NCI-H82 treated with DMSO at 0.1 percent for 48 hours (cell line): ENCODE data around the gene LRRC72.

Experiments used
- DNase-seq: peaks from one replicate; lab custom pipeline; 2025; ENCODE audit not compliant: unreplicated experiment; lab: John Stamatoyannopoulos, UW

The LRRC72 gene

GRCh38 chr7:16616542-16616941, 89.9 kb downstream of the LRRC72 start:
- DNase-seq: no peak

DNA sequence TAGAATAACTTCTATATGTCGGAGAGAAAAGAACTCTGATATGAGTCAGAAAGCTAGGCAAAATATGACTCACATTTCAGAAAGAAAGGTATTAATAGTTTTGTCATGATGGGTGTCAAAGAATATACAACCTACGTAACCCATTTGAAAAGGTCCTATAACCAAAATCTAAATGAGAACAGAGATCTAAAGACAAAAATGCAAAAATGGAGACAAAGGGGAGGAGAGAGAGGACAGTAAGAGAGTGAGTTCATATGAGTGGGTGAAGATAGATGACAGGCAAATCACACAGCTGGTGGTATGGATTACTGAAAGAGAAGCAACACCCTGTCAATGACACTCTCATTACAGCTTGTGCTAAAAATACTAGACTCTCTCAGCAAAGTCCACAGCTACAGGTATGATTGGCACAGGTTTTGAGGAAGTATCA, 93.4 kb downstream of the LRRC72 start:
- DNase-seq: no peak

DNA sequence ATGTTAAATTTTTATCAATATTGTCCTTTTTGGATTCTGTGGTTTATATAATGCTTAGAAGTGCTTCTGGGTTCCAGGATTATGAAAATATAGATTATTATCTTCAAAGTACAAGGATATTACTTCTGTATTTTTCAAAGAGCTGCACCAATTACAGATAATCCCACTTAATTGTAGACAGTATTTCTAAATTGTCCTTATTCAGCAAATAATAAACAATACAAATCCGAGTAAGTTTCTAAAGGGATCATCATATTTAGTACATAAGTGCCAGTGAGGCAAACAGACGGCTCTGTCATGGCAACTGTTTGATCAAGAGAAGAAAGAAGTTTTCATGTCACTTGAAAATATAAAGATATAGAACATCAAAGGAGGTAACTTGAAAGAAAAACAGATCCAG, 99.8 kb downstream of the LRRC72 start:
- DNase-seq: no peak

DNA sequence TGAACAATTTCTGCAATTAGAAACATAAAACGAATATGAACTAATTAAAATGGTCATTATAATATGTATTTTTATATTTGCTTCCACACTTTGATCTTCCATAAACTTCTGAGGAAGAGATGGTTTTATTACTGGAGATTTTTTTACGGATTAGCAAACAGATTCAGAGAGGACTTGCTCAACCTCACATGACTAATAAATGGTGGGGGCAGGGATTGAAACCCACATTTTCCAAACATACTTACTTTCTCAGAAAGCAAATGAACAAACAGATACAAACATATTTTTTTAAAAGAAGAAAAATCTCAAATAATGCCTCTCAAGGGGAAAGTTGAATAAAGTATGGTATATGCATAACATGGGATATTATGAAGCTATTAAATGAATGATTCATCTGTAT, 100.6 kb downstream of the LRRC72 start:
- no peak for DNase-seq

DNA sequence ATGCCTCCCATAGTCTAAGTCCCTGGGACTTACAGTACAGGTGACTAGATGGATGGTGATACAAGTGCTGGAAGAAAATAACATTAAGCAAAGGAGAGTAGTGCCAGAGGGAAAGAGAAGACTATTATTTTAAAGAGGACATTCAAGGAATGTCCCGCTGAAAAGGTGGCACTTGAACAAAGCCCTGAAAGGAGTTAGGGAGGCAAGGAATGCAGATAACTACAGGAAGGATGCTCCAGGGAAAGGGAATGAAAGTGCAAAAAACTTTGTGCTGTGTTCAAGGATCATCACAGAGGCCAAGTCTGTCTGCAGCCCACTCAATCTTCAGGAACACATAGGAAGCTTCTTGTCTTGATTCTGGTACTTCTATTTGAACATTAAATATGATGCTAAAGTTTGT, 104.0 kb downstream of the LRRC72 start:
- no peak for DNase-seq
